Activated CD8-positive, alpha-beta T cell treated with anti-CD3 and anti-CD28 coated beads for 36 hours (primary cell): Measurements from ENCODE around the gene NCAPG. TPM values are rescaled to one million over a fixed set of nuclear protein-coding genes. Genes with fewer than 3 reads are reported as not detected.

ENCODE experiments used
- ATAC-seq: fragments of 200-7000 bp; cut with Tn5 transposase; one replicate; pipeline ENCODE4 v1.10.0; 2021; ENCODE audit warnings: mild to moderate bottlenecking, moderate library complexity
- CTCF ChIA-PET: fragments of 350-600 bp; sonication (Branson Sonifier 250); formaldehyde crosslinking; loops from one replicate; lab custom pipeline; 2021; ENCODE audit warnings: antibody characterized with exemption; lab: Charles Lee
- POLR2A ChIA-PET: fragments of 350-600 bp; sonication (Branson Sonifier 250); formaldehyde crosslinking; loops from one replicate; lab custom pipeline; 2021; ENCODE audit warnings: antibody characterized with exemption; lab: Charles Lee
- DNase-seq: peaks from one replicate; pipeline ENCODE4 v3.0.0-alpha.2; 2020
- H3K27ac Mint-ChIP-seq: one replicate; pipeline ENCODE4 v1.8.0; 2021; ENCODE audit warnings: mild to moderate bottlenecking, mixed read lengths
- H3K27me3 Mint-ChIP-seq: one replicate; pipeline ENCODE4 v1.8.0; 2021; ENCODE audit warnings: mixed read lengths
- H3K36me3 Mint-ChIP-seq: one replicate; pipeline ENCODE4 v1.8.0; 2021; ENCODE audit warnings: low read depth, mixed read lengths
- H3K4me1 Mint-ChIP-seq: one replicate; pipeline ENCODE4 v1.8.0; 2021; ENCODE audit warnings: low read depth, mixed read lengths
- H3K4me3 Mint-ChIP-seq: one replicate; pipeline ENCODE4 v1.8.0; 2021; ENCODE audit warnings: mild to moderate bottlenecking, moderate library complexity, mixed read lengths
- H3K9me3 Mint-ChIP-seq: one replicate; pipeline ENCODE4 v1.8.0; 2021; ENCODE audit warnings: mixed read lengths
- intact Hi-C: fragments of 100-400 bp; cut with micrococcal nuclease; formaldehyde crosslinking; loops from one replicate; pipeline ENCODE4 v1.10.0; 2022
- total RNA-seq, 2 experiments: library from RNA; stranded (reverse); gene quantifications; one replicate each; pipeline ENCODE4 v1.2.3, GENCODE V29; 2021
- TF ChIP-seq, protein P1 (sequence below): fragments of 200-600 bp; IDR thresholded peaks from one replicate; pipeline ENCODE4 v1.8.0; 2022; ENCODE audit warnings: antibody characterized with exemption, mild to moderate bottlenecking

Gene NCAPG
- total RNA-seq, 2 experiments from 2014 or later, result 63.3 to 65.9 TPM

DNA sequence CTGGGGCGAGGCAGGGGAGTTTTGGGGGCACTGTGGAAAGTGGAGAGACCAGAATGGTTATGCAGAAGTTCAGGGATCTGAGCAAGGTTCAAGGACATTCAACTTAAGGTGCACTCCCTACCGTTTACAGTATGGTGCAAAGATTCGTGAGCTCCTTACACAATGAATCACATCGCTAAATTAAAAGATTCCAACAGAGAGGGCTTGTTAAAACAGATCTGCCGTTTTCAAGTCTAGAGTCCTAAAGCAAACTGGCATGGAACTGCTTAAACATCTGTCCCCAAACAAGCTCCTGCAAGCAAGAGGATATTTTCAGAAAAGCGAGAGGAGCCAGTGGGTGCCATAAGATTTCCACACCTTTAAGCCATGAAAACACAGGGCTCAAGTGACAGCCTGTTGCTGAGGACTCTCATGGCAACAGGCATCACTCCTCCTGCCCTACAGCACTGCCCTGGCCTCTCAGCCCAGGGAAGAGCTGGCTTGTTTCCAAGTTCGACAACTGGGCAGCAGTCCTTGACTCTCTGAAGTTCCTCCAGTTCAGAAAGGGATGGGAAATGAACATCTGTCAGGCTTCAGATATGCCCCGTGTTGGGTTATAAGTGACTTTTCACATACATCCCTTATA, 39.4 kb upstream of the NCAPG start:
- ATAC-seq (no peak), DNase-seq (no peak)
- no peaks in the 10 kb centered on the region for H3K27me3 Mint-ChIP-seq
- POLR2A ChIA-PET, result interaction anchor here (0.6 kb wide), 1 partner anchor 273 kb away, joined by 4 read pairs; no protein-coding TSS in a partner anchor
- TF ChIP-seq, protein P1, sequence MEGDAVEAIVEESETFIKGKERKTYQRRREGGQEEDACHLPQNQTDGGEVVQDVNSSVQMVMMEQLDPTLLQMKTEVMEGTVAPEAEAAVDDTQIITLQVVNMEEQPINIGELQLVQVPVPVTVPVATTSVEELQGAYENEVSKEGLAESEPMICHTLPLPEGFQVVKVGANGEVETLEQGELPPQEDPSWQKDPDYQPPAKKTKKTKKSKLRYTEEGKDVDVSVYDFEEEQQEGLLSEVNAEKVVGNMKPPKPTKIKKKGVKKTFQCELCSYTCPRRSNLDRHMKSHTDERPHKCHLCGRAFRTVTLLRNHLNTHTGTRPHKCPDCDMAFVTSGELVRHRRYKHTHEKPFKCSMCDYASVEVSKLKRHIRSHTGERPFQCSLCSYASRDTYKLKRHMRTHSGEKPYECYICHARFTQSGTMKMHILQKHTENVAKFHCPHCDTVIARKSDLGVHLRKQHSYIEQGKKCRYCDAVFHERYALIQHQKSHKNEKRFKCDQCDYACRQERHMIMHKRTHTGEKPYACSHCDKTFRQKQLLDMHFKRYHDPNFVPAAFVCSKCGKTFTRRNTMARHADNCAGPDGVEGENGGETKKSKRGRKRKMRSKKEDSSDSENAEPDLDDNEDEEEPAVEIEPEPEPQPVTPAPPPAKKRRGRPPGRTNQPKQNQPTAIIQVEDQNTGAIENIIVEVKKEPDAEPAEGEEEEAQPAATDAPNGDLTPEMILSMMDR, result no peak
- no peaks in the 10 kb centered on the region for H3K36me3 Mint-ChIP-seq
- CTCF ChIA-PET, result no interaction called here
- no peak overlapping the region for H3K4me3 Mint-ChIP-seq
- H3K4me1 Mint-ChIP-seq, result no peaks in the 10 kb centered on the region
- no peak overlapping the region for H3K27ac Mint-ChIP-seq
- intact Hi-C loops, result no loop called here
- H3K9me3 Mint-ChIP-seq, result no peaks in the 10 kb centered on the region

DNA sequence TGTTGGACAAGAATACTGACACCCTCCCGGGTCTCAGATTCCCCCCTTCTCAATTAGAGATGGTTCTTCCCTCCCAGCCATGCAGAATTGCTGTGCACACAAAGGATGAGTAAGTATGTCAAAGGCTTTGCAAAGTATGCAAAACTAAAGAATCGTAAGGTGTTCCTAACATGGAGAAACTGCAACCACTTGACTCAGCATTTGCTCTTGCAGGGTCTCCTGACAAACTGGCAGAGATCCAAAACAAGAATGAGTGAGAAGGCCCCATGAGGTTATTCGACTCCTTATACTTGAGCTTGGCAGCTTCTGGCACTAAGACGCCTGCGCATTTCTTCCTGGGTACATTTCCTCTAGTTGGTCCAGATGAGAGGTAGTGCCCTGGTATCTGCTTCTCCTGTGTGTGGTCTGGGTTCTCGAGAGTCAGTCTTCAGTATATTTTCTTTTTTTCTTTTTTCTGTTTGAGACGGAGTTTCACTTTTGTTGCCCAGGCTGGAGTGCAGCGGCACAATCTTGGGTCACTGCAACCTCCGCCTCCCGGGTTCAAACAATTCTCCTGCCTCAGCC, 37.6 kb upstream of the NCAPG start:
- ChIA-PET CTCF (no interaction called here), POLR2A (interaction anchor here (0.6 kb wide), 1 partner anchor 239 kb away, joined by 3 read pairs; no protein-coding TSS in a partner anchor)

DNA sequence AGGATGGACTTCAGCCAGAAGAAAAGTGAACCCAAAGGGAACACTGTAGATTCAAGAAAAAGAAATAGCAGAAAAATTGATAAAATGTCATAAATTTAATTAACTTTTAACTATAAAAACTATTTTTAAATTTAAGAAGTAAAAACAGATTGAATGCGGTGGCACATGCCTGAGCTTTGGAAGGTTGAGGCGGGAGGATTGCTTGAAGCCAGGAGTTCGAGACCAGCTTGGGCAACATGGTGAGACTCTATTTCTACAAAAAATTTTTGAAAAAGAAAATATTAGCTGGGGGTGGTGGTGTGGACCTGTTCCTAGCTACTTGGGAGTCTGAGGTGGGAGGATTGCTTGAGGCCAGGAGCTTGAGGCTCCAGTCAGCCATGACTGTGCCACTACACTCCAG, 32.3 kb upstream of the NCAPG start:
- intact Hi-C loops, result no loop called here
- no peak overlapping the region for H3K4me3 Mint-ChIP-seq
- H3K9me3 Mint-ChIP-seq, result no peaks in the 10 kb centered on the region
- ChIA-PET CTCF (no interaction called here), POLR2A (interaction anchor here (0.6 kb wide), 1 partner anchor 552 kb away, joined by 3 read pairs; no protein-coding TSS in a partner anchor)
- H3K4me1 Mint-ChIP-seq, result peaks cover 12% of the 10 kb centered on the region
- no peak for ATAC-seq
- peaks cover 36% of the 10 kb centered on the region for H3K27me3 Mint-ChIP-seq
- DNase-seq, result no peak
- TF ChIP-seq, protein P1, result no peak
- no peaks in the 10 kb centered on the region for H3K36me3 Mint-ChIP-seq
- no peak overlapping the region for H3K27ac Mint-ChIP-seq

More for the DNA sequence above, 37.6 kb upstream of the NCAPG start:
- DNase-seq (no peak), ATAC-seq (no peak)
- H3K4me1 Mint-ChIP-seq, result no peaks in the 10 kb centered on the region
- no peak overlapping the region for H3K27ac Mint-ChIP-seq
- no peak overlapping the region for H3K4me3 Mint-ChIP-seq
- intact Hi-C loops, result no loop called here
- peaks cover 3% of the 10 kb centered on the region for H3K27me3 Mint-ChIP-seq
- no peaks in the 10 kb centered on the region for H3K36me3 Mint-ChIP-seq
- H3K9me3 Mint-ChIP-seq, result no peaks in the 10 kb centered on the region
- TF ChIP-seq, protein P1, result no peak

DNA sequence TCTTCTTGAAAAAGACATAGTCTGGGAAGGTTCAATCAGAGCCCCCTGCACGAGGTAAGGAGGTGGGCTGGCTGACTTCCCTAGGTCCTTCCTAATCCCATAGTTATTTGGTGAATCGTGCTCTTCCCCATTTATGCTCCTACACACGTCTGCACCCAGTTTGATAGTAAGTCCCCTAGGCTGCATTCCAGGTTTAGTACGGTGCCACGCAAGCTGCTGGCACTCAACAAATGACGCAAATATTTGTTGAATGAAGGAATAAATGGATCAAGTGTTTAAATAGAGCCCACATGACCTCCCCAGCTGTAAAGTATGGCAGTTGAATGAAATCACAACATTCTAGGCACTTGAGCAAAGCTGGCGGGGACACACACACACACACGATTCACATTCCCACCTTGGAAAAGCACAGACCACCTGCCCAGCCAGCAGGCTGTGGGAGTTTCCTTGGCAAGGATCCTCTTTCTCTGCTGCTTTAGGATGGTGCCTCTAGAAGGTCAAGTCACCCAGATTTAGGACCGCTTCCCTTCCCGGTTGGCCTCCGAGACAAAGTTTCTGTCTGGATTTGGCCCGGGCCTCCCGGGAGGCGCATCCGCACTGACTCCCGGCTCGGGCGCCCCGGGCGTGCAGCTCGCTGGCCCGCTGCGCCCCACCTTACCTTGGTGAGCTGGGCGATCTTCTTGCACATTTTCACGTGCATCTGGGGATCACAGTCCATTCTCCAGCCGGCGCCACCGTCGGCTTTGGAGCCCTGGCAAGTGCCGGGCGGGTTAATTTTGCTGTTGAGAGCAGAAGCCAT, 30.1 kb upstream of the NCAPG start:
- CTCF ChIA-PET, result interaction anchor here (1.4 kb wide), 1 partner anchor 232 kb away, joined by 5 read pairs; no protein-coding TSS in a partner anchor
- ATAC-seq, result peak; percentile 17
- Mint-ChIP-seq H3K4me3 (peak overlapping the region; percentile 47), H3K36me3 (no peaks in the 10 kb centered on the region), H3K9me3 (no peaks in the 10 kb centered on the region), H3K4me1 (peaks cover 12% of the 10 kb centered on the region), H3K27ac (no peak overlapping the region), H3K27me3 (peaks cover 36% of the 10 kb centered on the region)
- intact Hi-C loops, result no loop called here
- DNase-seq, result no peak
- POLR2A ChIA-PET, result no interaction called here
- TF ChIP-seq, protein P1, result no peak
